Fibroblast of skin of scalp (primary cell): Measurements from ENCODE around the gene CUL2. TPM values are rescaled to one million over a fixed set of nuclear protein-coding genes. Genes with fewer than 3 reads are reported as not detected.
"Not testable (repeated sequence)": the region's sequence is repeated elsewhere in the genome, so short reads cannot be mapped to it uniquely, and the experiment has no call there.

Source experiments
- DNase-seq: peaks from one replicate; pipeline ENCODE4 v3.0.0-alpha.2; 2013
- polyA plus RNA-seq, 2 experiments: library from polyadenylated mRNA; unstranded; fragments of 120-200 nt; gene quantifications; one replicate each; pipeline ENCODE4 v1.2.1, GENCODE V29; 2013; ENCODE audit not compliant: insufficient read length in 2 of 2

CUL2 gene
- 33.3 TPM for polyA plus RNA-seq (2013, experiment 1 of 2; ENCODE audit: insufficient read length)
- polyA plus RNA-seq (2013, experiment 2 of 2; ENCODE audit: insufficient read length) = 37.6 TPM

- peak; percentile 97 for DNase-seq
Observed at GRCh38 chr10:35090162-35090954, at the start of gene CUL2. TSS of gene CUL2 (minus strand) at chr10:35090341. CDS start at chr10:35071317, 19,024 bp downstream.

- DNase-seq = no peak
Observed at GRCh38 chr10:35136263-35136815, 46.2 kb upstream of the CUL2 start.

GRCh38 chr10:35135861-35136260 is 45.7 kb upstream of the CUL2 start:
- DNase-seq = peak; percentile 4

DNA sequence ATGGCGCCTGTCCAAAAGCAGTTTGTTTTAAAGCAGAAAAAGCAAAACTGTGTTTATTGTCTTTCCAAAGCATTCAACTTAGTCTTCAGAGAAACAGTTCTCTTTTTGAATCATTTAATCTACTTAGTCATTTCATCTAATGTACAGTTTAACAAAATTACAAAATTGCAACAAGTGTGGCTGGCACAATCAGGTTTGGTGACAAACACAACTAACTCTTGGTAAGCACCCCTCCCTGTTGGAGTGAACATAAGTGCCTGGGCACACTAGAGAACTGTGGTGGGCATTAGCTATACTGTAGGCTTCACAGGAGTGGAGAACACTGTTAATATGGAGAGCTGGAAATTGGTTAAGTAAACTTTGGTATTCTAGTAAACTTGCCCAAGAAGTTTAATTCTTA is 43.4 kb upstream of the CUL2 start:
- DNase-seq = no peak

DNA sequence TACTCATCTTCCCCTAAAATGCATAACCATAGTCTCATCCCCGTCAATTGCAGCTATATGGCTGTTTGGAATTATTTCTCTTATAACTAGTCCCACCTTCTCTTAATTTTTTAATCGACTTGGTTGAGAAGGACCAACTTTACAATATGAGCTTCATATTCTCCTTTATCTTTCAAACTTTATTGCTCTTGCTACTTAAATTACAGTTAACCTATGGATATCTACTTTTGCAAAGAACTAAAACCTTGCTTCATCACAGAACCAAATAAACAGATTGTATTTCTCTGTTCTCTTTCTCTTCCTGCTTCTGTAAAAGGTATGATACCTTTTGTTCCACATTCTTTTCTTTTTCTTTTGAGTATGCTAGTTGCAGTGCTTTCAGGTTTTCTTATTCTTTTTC is 42.6 kb upstream of the CUL2 start:
- no peak for DNase-seq

- no peak for DNase-seq
Observed at GRCh38 chr10:35130663-35131062, 40.5 kb upstream of the CUL2 start.

- DNase-seq = no peak
Observed at GRCh38 chr10:35129185-35129674, 39.1 kb upstream of the CUL2 start.

- DNase-seq = peak; percentile 65
Observed at GRCh38 chr10:35127289-35127891, 37.2 kb upstream of the CUL2 start.

DNA sequence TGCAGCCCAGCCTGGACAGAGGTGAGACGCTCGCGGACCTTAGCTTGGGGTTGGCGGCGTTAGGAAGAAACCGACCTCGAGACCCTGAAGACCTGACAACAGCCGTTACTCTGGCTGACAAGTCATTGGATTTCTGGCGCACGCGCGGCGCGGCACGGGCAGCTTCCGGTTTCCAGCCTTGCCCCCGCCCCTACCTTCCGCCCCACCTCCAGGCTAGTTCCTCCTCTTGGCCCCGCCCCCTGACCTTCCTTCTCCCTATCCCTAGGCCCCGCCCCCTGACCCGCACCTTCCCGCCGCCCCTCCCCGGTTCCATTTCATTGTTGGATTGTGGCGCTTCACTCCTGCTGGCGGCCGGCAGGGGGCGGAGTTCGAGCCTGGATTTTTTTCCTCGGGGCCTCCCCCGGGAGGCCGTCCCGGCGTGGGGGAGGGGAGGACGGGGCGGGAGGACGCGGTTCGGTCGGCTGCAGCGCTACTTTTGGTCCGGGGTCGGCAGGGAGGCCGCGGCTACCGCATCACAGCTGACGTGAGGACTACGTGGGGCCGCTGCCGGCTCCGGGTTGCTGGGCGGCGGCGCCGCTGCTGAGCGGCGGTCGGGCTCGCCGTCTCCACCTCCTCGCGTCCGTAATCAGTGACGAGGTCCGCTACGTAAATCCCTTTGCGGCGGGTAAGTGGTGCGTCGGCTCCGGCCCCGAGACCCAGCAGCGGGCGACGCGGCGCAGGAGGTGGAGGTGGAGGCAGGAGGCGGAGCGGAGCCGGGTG is 36.6 kb upstream of the CUL2 start, which contains the start of gene CREM:
Gene CREM (plus strand): TSS at position 317 of the 759 bp plus-strand sequence. CDS start 10,990 bp downstream, outside the sequence.
- DNase-seq = peak; percentile 97

DNA sequence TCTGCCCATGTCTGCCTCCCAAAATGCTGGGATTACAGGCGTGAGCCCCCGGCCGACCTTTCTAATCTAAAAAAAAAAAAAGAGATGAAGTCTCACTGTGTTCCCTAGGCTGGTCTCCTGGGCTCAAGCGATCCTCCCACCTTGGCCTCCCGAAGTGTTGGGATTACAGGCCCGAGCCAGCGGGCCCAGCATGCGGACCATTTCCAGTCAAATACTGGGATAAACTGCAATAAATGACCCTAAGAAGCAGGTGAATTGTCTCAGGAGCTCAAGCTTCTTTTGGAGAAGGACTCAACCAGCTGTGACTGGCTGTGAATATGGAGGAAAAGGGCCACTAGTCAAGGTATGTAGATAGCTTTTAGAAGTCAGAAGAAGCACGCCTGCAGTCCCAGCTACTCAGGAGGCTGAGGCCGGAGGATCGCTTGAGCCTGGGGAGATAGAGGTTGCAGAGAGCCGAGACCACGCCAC is 36.0 kb upstream of the CUL2 start:
- DNase-seq = no peak

DNA sequence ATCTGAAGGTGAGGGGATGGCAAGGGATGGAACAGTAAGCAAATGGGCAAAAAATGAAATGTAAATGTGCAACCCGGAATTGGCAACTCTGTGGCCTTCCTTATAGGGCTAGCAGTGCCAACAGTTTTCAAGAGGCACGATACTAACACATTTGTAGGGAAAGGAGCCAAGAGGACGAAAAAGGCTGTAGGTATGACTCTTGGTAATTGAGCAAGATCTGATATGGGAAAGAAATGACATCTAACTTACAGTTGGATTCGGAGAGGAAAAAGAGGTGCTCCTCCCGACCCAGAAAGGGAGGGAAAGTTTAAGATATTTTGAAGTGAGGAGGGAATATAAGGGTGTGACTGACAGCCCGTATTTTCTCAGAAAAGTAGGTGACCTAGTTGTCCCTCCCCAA is 34.4 kb upstream of the CUL2 start:
- no peak for DNase-seq

DNA sequence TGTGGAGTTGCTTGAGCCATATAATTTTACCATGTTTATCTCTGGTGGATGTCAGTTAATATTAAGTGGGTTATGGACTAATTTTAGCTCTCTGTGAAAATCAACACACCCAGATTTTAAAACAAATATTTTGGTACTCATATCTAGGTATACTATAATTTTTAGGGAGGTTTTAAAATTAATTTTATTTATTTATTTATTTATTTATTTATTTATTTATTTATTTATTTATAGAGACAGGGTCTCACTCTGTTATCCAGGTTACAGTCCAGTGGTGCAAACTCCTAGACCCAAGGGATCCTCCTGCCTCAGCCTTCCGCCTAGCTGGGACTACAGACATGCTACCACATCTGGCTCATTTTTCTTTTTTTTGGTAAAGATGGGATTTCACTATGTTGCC is 29.2 kb upstream of the CUL2 start:
- no peak for DNase-seq

DNA sequence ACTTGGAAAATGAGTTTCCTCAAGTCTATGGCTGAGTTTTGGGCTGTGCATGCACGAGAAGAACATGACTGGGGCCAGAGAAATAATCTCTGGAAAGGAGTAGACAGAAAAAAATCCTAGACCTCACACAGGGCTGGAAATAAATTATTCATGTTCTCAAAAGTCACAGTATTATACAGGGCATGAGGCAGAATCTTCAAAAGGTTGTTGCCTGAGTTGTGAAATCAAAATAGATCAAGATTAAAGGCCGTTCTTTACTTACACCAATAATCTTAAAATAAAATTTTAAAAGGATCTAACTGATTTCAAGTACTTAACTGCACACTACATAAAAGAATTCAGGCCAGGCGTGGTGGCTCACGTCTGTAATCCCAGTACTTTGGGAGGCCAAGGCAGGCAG is 22.4 kb upstream of the CUL2 start:
- DNase-seq = no peak

- no peak for DNase-seq
Observed at GRCh38 chr10:35103882-35104281, 13.7 kb upstream of the CUL2 start.

- DNase-seq = no peak
Observed at GRCh38 chr10:35097510-35097909, 7.4 kb upstream of the CUL2 start.

GRCh38 chr10:35096312-35096711 is 6.2 kb upstream of the CUL2 start:
- DNase-seq = no peak

GRCh38 chr10:35092851-35093250 is 2.7 kb upstream of the CUL2 start:
- no peak for DNase-seq

DNA sequence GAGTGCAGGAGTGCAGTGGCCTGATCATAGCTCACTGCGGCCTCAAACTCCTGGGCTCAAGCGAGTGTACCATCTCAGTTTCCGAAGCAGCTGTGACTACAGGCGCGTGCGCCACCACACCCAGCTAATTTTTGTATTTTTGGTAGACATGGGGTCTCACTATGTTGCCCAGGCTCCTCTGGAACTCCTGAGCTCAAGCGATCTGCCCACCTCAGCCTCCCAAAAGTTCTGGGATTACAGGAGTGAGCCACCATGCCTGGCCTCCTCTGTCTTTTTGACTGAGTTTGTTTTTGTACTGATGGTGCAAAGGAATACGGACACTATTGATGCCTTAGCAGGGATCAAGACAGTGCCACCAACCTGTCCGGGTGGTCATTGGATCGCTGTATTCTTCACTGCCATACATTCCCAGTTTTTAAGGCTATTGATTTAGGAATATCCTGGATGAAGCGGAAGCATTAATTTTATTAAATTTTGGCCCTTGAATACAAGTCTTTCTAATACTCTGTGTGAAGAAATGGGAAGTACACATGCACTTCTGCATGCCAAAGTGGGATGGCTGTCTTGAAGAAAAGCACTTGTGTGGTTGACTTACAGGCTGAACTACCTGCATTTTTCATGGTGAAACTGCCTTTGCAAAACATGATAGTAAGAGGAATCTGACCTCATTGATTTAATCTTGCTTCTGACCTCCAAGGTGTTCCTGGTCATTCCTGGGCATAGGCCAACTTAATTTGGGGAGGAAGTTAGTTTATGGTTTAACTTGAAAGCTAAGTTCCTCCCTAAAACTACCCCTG is 2.1 kb upstream of the CUL2 start:
- DNase-seq = no peak

DNA sequence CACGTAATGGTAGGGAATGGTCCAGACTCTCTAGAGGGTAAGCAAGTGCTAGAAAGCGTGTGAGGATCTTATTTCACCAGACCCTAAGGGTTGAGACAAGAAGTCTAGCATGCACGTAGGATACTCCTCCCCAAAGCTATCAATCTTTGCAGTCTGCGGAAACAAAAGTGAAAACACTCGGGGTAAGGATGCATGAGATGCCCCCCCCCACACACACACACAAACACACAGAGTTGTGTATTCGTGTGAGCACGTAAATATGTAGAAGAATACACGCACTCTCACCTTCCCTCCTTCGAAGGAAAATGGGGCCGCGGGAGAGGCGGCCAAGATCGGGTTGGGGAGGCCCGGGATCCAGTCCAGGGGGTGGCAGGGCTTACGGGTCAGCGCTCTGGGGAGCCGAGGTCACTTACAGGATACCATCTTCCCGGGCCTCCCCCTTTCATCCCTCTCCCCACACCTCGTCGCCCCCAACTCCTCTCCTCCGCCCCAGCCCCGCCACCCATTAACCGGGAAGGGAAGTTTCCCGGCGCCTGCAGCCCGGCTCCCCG is 455 bp downstream of the CUL2 start:
- no peak for DNase-seq

- DNase-seq = no peak
Observed at GRCh38 chr10:35083242-35083641, 6.9 kb downstream of the CUL2 start.

DNA sequence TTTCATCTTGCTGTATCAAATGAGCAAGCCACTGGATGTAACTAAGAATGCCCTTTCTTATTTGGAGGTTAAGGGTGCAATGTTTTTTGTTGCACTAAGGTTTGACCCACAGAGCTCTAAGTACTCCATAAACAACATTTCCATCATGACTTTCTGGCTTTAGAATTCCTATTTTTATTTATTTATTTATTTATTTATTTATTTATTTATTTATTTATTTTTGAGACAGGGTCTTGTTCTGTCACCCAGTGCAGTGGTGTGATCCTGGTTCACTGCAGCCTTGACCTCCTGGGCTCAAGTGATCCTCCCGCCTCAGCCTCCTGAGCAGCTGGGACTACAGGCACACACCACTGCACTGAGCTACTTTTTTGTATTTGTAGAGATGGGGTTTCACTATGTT is 9.9 kb downstream of the CUL2 start:
- DNase-seq = not testable (repeated sequence)
